Measurements from ENCODE around the gene USP51. TPM values are rescaled to one million over a fixed set of nuclear protein-coding genes. Genes with fewer than 3 reads are reported as not detected.
"Not testable (repeated sequence)": the region's sequence is repeated elsewhere in the genome, so short reads cannot be mapped to it uniquely, and the experiment has no call there.

Gene USP51
- polyA plus RNA-seq, 1 donor (not counting 4 experiments of a cell fraction or from before 2014, with no cell fraction given) = 0.28 TPM

DNA sequence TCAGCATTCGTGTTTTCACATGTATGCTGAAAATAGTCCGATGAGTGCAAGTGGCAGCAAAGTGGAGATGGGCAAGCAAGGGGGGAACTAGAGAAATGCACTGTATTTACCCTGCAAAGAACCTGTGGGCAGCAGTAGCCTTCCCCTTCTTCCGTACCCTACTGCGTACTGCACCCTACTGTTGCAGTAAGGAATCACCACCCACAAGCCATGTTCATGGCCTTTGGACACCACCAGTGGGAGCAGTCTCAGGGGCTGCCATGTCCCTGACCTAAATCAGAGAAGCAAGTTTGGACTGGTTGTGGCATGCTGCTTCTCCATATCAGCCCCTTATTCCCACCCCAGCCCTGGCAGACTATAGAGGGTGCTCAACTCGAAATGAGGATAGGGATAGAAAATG is 25.6 kb downstream of the USP51 start:
- DNase-seq (ENCODE audit: low read depth, low spot score); H3K27me3 ChIP-seq (ENCODE audit: control insufficient read depth, extremely low read depth, insufficient read depth, low read length); H3K27ac ChIP-seq (ENCODE audit: control insufficient read depth, insufficient read depth, low read length); H3K9me3 ChIP-seq (ENCODE audit: control insufficient read depth, low read depth, low read length); H3K79me2 ChIP-seq (ENCODE audit: control insufficient read depth, insufficient read depth, low read length); H3K4me3 ChIP-seq (ENCODE audit: control insufficient read depth in 2 of 3, extremely low read depth in 1 of 3, insufficient read depth in 2 of 3, low read depth in 1 of 3, low read length in 3 of 3); H4K20me1 ChIP-seq (ENCODE audit: control insufficient read depth, extremely low read depth, insufficient read depth, low read length); H3K9ac ChIP-seq (ENCODE audit: control insufficient read depth, extremely low read depth, insufficient read depth, low read length); H3K36me3 ChIP-seq (ENCODE audit: control insufficient read depth in 2 of 2, extremely low read depth in 1 of 2, insufficient read depth in 2 of 2, low read length in 2 of 2); H2AFZ ChIP-seq (ENCODE audit: control insufficient read depth, low read length); H3K9me1 ChIP-seq (ENCODE audit: control insufficient read depth, extremely low read depth, insufficient read depth, low read length); H3K4me1 ChIP-seq (ENCODE audit: control insufficient read depth, extremely low read depth, insufficient read depth, low read length); dilution Hi-C loops (cut with MboI; ENCODE audit: extremely low pct_ligation_motif_present, low sequenced_read_pairs); H3K4me2 ChIP-seq (ENCODE audit: control insufficient read depth, extremely low read depth, insufficient read depth, low read depth, low read length): not testable (repeated sequence)
- FAIRE-seq = peak; percentile 32

DNA sequence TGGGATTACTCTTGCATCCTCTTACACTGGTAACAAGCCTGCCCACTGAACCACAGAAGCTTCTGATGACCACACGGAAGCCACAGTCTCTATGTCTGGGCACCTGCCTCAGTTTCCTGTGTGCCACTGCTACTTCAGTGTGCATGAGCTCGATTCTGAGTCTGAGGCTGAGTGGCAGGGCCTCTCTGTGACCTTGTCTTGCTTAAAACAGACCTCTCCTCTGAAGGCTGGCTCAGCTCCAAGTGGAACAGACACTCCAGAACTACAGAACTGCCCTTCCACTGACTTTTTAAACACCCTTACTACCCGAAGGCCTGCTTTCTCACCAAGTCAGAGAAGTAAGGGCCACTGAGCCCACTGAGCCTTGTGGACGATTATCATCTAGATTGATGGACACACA is 29.7 kb downstream of the USP51 start:
- DNase-seq (ENCODE audit: low read depth, low spot score); H3K36me3 ChIP-seq (ENCODE audit: control insufficient read depth in 2 of 2, extremely low read depth in 1 of 2, insufficient read depth in 2 of 2, low read length in 2 of 2); FAIRE-seq; H3K4me3 ChIP-seq (ENCODE audit: control insufficient read depth in 2 of 3, extremely low read depth in 1 of 3, insufficient read depth in 2 of 3, low read depth in 1 of 3, low read length in 3 of 3); H3K9ac ChIP-seq (ENCODE audit: control insufficient read depth, extremely low read depth, insufficient read depth, low read length); H3K9me3 ChIP-seq (ENCODE audit: control insufficient read depth, low read depth, low read length); H3K27ac ChIP-seq (ENCODE audit: control insufficient read depth, insufficient read depth, low read length); H4K20me1 ChIP-seq (ENCODE audit: control insufficient read depth, extremely low read depth, insufficient read depth, low read length); H2AFZ ChIP-seq (ENCODE audit: control insufficient read depth, low read length); H3K4me2 ChIP-seq (ENCODE audit: control insufficient read depth, extremely low read depth, insufficient read depth, low read depth, low read length); H3K9me1 ChIP-seq (ENCODE audit: control insufficient read depth, extremely low read depth, insufficient read depth, low read length); H3K79me2 ChIP-seq (ENCODE audit: control insufficient read depth, insufficient read depth, low read length); dilution Hi-C loops (cut with MboI; ENCODE audit: extremely low pct_ligation_motif_present, low sequenced_read_pairs); H3K27me3 ChIP-seq (ENCODE audit: control insufficient read depth, extremely low read depth, insufficient read depth, low read length); H3K4me1 ChIP-seq (ENCODE audit: control insufficient read depth, extremely low read depth, insufficient read depth, low read length): not testable (repeated sequence)

DNA sequence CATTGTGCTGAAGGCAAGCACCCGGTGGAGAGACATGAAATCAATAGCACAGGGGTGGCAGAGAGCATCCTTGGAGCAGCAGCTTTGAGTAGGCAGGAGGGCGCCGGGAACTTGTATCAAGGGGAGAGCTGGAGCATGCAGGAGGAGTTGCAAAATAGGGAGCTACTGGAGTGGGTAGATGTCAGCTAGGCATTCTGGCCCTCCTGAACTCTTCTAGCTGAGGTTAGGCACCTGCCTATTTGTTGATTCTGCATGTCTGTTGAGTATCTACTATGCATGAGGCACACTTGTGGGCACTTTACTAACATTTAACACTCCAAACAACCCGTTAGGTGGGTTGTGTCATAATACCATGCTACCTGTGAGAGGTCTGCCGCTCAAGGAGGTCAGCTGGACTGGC is 30.2 kb downstream of the USP51 start:
- dilution Hi-C loops (cut with MboI; ENCODE audit: extremely low pct_ligation_motif_present, low sequenced_read_pairs); H3K9ac ChIP-seq (ENCODE audit: control insufficient read depth, extremely low read depth, insufficient read depth, low read length); H2AFZ ChIP-seq (ENCODE audit: control insufficient read depth, low read length); H3K9me3 ChIP-seq (ENCODE audit: control insufficient read depth, low read depth, low read length); H3K27me3 ChIP-seq (ENCODE audit: control insufficient read depth, extremely low read depth, insufficient read depth, low read length); FAIRE-seq; H3K79me2 ChIP-seq (ENCODE audit: control insufficient read depth, insufficient read depth, low read length); H3K4me3 ChIP-seq (ENCODE audit: control insufficient read depth in 2 of 3, extremely low read depth in 1 of 3, insufficient read depth in 2 of 3, low read depth in 1 of 3, low read length in 3 of 3); H3K4me2 ChIP-seq (ENCODE audit: control insufficient read depth, extremely low read depth, insufficient read depth, low read depth, low read length); H3K9me1 ChIP-seq (ENCODE audit: control insufficient read depth, extremely low read depth, insufficient read depth, low read length); H3K27ac ChIP-seq (ENCODE audit: control insufficient read depth, insufficient read depth, low read length); H3K36me3 ChIP-seq (ENCODE audit: control insufficient read depth in 2 of 2, extremely low read depth in 1 of 2, insufficient read depth in 2 of 2, low read length in 2 of 2); H3K4me1 ChIP-seq (ENCODE audit: control insufficient read depth, extremely low read depth, insufficient read depth, low read length); H4K20me1 ChIP-seq (ENCODE audit: control insufficient read depth, extremely low read depth, insufficient read depth, low read length); DNase-seq (ENCODE audit: low read depth, low spot score): not testable (repeated sequence)

DNA sequence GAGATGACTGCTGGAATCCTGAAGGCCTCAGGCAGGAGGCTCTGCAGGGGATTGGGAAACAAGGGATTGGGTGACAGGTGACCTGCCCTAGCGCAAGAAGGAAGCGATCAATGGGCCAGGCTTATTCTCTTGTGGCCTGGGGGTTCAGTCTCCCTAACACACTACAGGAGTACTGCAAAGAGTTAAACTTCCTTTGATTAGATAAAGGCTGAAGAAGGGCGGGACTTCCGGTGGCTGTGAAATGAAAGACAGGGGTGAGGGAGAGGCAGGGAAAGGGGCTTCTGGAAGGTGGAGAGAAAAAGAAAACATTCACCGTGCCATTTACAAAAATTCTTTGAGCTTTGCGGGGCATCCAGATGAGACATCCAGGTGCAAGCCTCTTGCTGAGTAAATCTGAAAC is 33.9 kb downstream of the USP51 start:
- H3K9me3 ChIP-seq (ENCODE audit: control insufficient read depth, low read depth, low read length); H3K36me3 ChIP-seq (ENCODE audit: control insufficient read depth in 2 of 2, extremely low read depth in 1 of 2, insufficient read depth in 2 of 2, low read length in 2 of 2); H3K4me2 ChIP-seq (ENCODE audit: control insufficient read depth, extremely low read depth, insufficient read depth, low read depth, low read length); H4K20me1 ChIP-seq (ENCODE audit: control insufficient read depth, extremely low read depth, insufficient read depth, low read length); H3K27me3 ChIP-seq (ENCODE audit: control insufficient read depth, extremely low read depth, insufficient read depth, low read length); H2AFZ ChIP-seq (ENCODE audit: control insufficient read depth, low read length); DNase-seq (ENCODE audit: low read depth, low spot score); H3K9ac ChIP-seq (ENCODE audit: control insufficient read depth, extremely low read depth, insufficient read depth, low read length); H3K9me1 ChIP-seq (ENCODE audit: control insufficient read depth, extremely low read depth, insufficient read depth, low read length); H3K27ac ChIP-seq (ENCODE audit: control insufficient read depth, insufficient read depth, low read length); H3K79me2 ChIP-seq (ENCODE audit: control insufficient read depth, insufficient read depth, low read length); H3K4me1 ChIP-seq (ENCODE audit: control insufficient read depth, extremely low read depth, insufficient read depth, low read length); dilution Hi-C loops (cut with MboI; ENCODE audit: extremely low pct_ligation_motif_present, low sequenced_read_pairs); H3K4me3 ChIP-seq (ENCODE audit: control insufficient read depth in 2 of 3, extremely low read depth in 1 of 3, insufficient read depth in 2 of 3, low read depth in 1 of 3, low read length in 3 of 3); FAIRE-seq: not testable (repeated sequence)

Measured in keratinocyte (primary cell).